ENCODE measurements around the gene HELZ2.

Gene HELZ2

GRCh38 chr20:63539092-63539430 is 35.0 kb downstream of the HELZ2 start:
- ATAC-seq = no peak
- no peak for DNase-seq

- DNase-seq (peak; percentile 48), ATAC-seq (no peak)
Observed at GRCh38 chr20:63538204-63539091, 35.6 kb downstream of the HELZ2 start.

- ATAC-seq (peak; percentile 97), DNase-seq (peak; percentile 95)
Observed at GRCh38 chr20:63537525-63538203, 36.4 kb downstream of the HELZ2 start.

GRCh38 chr20:63536997-63537524 is 37.0 kb downstream of the HELZ2 start, which contains the start of gene PTK6:
Gene PTK6 (minus strand): TSS chr20:63537376. CDS start chr20:63537314, 62 bp downstream.
- ATAC-seq (peak; percentile 1), DNase-seq (no peak)

- DNase-seq = no peak
- ATAC-seq = no peak
Observed at GRCh38 chr20:63536241-63536977, 37.6 kb downstream of the HELZ2 start.

- ATAC-seq = no peak
- no peak for DNase-seq
Observed at GRCh38 chr20:63534831-63535651, 39.0 kb downstream of the HELZ2 start.

- no peak for ATAC-seq
- DNase-seq = no peak
Observed at GRCh38 chr20:63534427-63534830, 39.6 kb downstream of the HELZ2 start.

GRCh38 chr20:63533871-63534393 is 40.1 kb downstream of the HELZ2 start:
- DNase-seq (no peak), ATAC-seq (no peak)

GRCh38 chr20:63533388-63533787 is 40.7 kb downstream of the HELZ2 start:
- no peak for DNase-seq

GRCh38 chr20:63532449-63532971 is 41.5 kb downstream of the HELZ2 start:
- ATAC-seq = no peak
- no peak for DNase-seq

More at GRCh38 chr20:63533388-63533787, 40.7 kb downstream of the HELZ2 start:
- ATAC-seq = no peak

- no peak for ATAC-seq
- no peak for DNase-seq
Observed at GRCh38 chr20:63531686-63532448, 42.2 kb downstream of the HELZ2 start.

GRCh38 chr20:63530788-63531160 is 43.3 kb downstream of the HELZ2 start:
- no peak for DNase-seq
- no peak for ATAC-seq

- ATAC-seq (no peak), DNase-seq (no peak)
Observed at GRCh38 chr20:63529861-63530787, 43.9 kb downstream of the HELZ2 start.

GRCh38 chr20:63529180-63529860 is 44.7 kb downstream of the HELZ2 start:
- no peak for ATAC-seq
- DNase-seq = no peak

- DNase-seq (no peak), ATAC-seq (no peak)
Observed at GRCh38 chr20:63527184-63527583, 46.9 kb downstream of the HELZ2 start.

- DNase-seq (no peak), ATAC-seq (no peak)
Observed at GRCh38 chr20:63525971-63526370, 48.1 kb downstream of the HELZ2 start.

- no peak for DNase-seq
- ATAC-seq = no peak
Observed at GRCh38 chr20:63525185-63525584, 48.9 kb downstream of the HELZ2 start.

Data from stimulated activated naive CD8-positive, alpha-beta T cell treated with anti-CD3 and anti-CD28 coated beads, Interleukin-15, Interleukin-2, amounts not matched to agents 100 U/mL and 50 U/mL, for 24 hours (primary cell).